NCI-H2029 treated with DMSO at 0.1 percent for 48 hours (cell line): Measurements from ENCODE around the gene INPP5F.
A peak's percentile ranks its signal among the peaks of the same experiment; 100 is the strongest.

Source experiments
- DNase-seq: peaks from one replicate; lab custom pipeline; 2025; lab: John Stamatoyannopoulos, UW

INPP5F gene, protein sequence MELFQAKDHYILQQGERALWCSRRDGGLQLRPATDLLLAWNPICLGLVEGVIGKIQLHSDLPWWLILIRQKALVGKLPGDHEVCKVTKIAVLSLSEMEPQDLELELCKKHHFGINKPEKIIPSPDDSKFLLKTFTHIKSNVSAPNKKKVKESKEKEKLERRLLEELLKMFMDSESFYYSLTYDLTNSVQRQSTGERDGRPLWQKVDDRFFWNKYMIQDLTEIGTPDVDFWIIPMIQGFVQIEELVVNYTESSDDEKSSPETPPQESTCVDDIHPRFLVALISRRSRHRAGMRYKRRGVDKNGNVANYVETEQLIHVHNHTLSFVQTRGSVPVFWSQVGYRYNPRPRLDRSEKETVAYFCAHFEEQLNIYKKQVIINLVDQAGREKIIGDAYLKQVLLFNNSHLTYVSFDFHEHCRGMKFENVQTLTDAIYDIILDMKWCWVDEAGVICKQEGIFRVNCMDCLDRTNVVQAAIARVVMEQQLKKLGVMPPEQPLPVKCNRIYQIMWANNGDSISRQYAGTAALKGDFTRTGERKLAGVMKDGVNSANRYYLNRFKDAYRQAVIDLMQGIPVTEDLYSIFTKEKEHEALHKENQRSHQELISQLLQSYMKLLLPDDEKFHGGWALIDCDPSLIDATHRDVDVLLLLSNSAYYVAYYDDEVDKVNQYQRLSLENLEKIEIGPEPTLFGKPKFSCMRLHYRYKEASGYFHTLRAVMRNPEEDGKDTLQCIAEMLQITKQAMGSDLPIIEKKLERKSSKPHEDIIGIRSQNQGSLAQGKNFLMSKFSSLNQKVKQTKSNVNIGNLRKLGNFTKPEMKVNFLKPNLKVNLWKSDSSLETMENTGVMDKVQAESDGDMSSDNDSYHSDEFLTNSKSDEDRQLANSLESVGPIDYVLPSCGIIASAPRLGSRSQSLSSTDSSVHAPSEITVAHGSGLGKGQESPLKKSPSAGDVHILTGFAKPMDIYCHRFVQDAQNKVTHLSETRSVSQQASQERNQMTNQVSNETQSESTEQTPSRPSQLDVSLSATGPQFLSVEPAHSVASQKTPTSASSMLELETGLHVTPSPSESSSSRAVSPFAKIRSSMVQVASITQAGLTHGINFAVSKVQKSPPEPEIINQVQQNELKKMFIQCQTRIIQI

DNA sequence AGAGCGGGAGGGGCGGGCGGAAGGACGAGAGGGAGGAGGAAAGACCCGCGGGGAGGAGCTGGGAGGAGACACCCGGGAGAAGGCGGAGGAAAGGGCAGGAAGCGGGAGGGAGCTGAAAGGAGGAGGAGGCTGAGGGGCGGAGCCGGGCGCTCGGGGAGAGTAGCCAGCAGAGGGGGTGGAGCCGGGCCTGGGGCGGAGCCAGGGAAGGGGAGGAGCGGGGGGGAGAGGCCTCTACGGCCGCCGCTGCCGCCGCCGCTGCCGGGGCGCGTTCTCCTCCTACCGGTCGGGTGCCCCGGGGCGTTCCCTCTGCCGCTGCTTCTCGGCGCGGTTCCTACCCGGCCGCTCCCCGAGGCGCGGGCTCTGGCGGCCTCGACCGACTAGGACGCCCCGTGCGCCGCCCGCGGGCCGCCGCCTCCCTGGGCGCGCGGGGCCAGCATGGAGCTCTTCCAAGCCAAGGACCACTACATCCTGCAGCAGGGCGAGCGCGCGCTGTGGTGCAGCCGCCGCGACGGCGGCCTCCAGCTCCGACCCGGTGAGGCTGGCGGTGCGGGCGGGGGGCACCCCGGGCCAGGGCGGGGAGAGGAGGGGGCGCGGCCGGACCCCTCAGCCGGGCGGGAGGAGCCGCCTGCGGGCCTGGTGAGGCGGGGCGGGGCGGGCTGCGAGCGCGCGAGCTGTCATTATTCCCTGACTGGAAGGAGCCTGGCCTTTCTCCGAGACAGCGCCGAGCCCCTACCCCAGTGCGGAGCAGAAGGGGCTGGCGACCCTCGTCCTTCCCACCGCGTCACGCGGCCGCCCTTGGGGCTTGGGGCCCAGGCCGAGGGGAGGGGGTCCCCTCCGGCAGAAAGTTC is at the start of gene INPP5F:
Gene INPP5F, plus strand, starts transcription at position 223 of the 848 bp plus-strand sequence. Its CDS starts 213 bp downstream, at position 436.
- peak; percentile 83 for DNase-seq

DNA sequence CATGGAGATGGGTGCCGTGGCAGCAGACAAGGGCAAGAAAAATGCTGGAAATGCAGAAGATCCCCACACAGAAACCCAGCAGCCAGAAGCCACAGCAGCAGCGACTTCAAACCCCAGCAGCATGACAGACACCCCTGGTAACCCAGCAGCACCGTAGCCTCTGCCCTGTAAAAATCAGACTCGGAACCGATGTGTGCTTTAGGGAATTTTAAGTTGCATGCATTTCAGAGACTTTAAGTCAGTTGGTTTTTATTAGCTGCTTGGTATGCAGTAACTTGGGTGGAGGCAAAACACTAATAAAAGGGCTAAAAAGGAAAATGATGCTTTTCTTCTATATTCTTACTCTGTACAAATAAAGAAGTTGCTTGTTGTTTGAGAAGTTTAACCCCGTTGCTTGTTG is 48.7 kb upstream of the INPP5F start:
- DNase-seq = no peak

DNA sequence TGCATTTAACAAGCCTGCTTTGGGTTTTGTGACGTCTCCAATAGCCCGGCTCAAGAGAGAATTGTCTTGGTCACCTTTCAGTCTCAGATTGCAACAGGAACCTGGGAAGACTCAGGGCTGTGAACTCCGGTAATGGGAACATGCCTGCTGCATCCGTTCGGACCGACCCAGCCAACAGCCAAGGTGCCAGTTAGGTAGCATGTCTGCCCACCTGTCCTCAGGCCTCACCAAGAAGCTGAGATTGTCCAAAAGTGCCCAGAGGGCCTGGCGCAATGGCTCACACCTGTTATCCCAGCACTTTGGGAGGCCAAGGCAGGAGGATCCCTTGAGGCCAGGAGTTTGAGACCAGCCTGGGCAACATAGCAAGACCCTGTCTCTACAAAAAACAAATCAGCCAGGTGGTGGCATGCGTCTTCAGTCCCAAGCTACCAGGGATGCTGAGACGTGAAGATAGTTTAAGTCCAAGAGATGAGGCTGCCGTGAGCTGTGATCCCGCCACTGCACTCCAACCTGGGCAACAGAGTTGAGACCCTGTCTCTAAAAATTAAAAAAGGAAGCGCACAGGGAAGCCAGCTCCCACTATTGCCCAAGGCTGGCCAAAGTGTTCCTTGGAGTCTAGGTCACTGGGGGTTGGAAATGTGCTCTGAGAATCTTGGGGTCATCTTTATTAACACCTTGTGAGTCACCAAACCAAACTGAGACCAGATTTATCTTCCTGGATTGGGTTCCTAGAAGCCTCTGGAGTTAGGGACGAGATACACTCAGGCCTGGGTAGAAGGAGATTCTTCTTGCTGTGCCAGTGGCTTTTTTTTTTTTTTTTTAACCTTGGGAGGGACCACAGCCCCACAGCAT is 47.7 kb upstream of the INPP5F start:
- DNase-seq = no peak

DNA sequence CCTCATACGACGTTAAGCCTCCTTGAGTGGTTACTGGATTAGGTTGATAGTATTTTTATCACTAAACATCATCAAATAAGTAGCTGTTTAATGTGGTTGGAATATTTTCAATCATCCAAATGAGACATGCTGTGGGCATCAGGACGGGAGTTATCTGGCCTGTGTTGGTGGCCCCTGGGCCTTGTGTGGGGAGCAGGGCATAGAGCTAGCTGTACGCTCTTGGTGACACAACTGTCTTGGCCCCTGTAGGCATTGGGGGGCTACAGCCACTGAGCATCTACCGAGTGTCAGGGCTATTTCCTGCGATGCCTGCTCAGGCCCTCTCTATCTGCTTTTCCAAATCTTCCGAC is 46.4 kb upstream of the INPP5F start:
- no peak for DNase-seq

DNA sequence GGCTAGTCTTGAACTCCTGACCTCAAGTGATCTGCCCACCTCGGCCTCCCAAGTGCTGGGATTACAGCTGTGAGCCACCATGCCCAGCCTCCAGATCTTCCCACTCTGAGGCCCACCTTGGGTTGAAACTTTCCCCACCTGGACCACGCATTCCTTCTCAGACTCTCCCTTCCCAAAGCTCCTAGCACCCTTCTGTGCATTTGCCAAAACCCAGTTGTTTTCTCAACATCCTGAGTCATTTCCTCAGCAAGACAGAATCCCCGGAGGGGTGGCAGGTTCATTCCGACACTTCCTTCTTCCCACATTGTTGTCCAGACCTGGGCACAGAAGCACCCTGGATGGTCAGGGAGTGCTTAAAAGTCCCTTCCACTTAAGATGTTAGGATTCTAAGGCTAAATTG is 45.8 kb upstream of the INPP5F start:
- DNase-seq = no peak

DNA sequence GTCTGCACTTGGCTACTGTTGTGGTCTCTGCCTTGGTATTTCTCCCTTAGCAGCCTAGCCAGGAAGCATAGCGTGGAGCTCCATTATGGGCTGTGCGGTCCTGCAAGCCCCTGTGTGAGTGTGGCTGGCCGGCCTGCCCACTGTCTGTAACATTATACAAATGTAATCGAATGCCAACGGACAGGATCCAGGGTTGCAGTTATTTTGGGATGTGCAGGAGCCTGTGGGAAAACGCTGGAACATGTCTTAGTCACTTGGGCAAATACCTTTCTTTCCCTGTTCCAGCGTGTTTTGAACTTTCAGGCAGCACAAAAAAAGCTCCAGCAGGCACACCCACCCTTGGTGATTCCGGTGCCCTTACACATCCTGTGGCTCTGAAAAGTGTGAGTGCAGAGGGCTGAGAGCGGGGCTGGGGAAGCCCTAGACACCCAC is 45.2 kb upstream of the INPP5F start:
- DNase-seq = no peak

DNA sequence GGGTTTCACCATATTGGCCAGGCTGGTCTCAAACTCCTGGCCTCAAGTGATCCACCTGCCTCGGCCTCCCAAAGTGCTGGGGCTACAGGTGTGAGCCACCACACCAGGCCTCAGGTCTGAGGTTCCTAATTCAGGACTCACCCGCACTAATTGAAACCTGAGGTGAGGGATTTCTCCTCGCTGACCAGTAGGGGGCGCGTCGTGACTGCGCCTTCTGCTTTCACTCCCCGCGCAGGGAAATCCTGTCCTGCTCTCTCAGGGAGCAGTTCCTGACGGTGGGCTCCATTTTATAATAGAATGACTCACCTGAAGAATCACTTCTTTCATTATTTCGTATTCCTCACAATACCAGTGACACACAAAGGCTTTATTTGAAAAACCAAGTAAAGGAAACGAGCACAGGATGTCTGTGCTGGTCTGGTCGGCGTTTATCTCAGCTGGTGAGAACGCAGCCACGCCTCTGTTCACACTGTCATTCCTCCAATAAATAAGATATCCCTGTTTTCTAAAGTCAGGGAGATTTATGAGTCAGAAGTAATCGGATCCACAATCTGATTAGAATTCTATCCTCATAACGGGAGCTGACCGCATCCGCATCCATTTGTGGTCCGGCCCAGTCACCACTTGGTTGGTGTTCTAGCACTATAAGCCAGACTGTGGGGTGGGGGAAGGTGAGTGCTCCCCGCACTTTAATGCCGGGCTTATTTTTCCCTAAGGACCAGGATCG is 39.2 kb upstream of the INPP5F start:
- DNase-seq = peak; percentile 1

DNA sequence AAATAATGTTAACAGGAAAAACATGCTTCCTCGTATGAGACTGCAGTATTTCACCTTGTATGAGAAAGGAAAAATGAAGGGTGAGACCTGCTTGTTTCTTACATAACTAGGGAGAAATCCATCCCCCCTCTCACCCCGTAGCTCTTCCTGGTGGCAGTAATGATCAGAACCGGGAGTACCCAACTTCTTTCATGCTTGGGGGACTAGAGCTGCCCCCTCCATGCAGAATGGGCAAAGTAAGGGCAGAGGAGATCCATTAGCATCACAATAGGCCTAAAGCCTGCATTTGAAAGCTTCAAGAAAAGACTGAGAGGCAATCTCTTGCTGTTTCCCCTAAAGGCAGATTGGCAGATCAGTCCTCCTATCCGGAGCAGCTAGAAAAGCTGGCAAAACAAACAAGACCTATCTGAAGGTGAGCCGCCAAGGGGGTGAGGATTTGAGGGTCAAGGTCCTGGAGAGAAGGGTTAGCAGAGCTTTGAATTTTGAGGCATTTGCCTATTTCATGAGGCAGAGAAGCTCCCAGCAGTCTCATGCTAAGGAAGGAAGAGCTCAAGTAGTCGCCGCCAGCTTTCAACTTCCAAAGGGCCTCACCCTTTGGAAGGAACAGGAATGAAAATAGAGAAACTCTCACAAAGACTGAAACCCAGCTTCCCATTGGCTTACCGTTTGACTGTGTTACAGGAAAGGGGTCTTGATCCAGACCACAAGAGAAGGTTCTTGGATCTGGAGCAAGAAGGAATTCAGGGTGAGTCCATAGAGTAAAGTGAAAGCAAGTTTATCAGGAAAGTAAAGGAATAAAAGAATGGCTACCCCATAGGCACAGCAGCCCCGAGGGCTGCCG is 38.4 kb upstream of the INPP5F start:
- no peak for DNase-seq

DNA sequence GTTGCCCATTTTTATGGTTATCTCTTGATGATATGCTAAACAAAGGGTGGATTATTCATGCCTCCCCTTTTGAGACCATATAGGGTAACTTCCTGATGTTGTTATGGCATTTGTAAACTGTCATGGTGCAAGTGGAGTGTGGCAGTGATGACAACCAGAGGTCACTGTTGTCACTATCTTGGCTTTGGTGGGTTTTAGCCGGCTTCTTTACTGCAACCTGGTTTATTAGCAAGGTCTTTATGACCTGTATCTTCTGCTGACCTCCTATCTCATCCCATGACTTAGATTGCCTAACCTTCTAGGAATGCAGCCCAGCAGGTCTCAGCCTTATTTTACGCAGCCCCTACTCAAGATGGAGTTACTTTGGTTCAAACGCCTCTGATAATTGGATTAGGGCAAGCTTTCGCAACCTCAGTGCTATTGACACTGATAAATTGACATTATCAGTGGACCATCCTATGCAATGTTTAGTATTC is 37.8 kb upstream of the INPP5F start:
- DNase-seq = no peak

DNA sequence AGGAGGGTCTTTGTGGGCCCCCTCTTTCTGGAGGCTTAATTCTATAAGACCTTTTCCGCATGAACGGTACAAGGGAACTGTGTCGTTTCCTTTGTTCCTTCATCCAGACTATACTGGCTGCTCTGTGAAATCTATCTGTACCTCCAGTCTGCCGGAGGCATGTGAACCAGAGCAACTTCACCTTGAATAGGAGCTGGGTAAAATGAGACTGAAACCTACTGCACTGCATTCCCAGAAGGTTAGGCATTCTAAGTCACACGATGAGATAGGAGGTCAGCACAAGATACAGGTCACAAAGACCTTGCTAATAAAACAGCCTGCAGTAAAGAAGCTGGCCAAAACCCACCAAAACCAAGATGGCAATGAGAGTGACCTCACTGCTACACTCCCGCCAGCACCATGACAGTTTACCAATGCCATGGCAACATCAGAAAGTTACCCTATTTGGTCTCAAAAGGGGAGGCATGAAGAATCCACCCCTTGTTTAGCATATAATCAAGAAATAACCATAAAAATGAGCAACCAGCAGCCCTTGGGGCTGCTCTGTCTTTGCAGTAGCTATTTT is 36.8 kb upstream of the INPP5F start:
- DNase-seq = no peak

DNA sequence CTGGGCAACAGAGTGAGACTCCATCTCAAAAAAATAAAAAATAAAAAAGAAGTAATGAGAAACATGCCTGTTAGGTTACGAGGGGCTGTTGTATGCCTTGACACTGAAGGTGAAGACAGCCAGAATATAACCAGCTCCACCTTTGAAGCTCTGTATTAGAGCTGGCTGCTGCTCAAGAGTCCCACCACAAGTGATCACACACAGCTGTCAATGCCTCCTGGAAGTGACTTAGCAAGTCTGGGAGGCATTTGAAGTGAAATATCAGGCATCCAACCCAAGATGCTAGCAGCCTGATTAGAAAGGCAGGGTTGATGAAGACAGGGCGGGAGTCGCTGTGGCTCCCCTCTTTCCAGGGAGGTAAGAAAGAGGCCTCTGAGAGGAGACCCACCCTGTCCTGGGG is 34.1 kb upstream of the INPP5F start:
- DNase-seq = no peak

DNA sequence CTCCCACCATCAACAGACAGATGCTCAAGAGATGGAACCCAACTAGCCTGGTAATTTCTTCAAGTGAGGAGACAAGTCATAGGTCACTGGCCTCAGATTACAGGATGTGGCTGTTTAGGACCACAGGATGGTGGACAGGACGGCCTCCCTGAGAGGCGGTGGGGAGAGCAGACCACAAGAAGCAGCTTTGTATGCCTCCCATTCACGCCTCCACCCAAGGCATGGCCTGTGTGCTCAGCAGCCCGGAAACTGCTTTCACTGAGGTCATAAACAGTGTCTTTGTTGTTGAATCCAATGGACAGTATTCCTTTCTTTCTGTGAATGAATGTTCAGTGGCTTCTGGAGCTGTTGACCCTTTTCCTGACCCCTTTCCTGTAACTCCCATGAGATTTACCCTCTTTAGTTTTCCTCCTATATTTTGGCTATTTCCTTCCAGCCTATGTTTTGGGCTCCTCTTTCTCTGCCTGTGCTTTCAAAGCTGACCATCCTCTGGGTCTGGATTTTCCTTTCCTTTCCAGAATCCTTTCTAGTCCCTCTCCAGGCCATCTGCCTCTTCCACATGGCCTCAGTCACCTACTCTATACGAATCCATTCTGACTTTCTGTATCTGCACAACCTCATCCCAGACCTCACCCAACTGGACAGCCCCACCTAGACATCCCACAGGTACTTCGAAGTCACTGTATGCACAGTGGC is 32.4 kb upstream of the INPP5F start:
- DNase-seq = no peak

DNA sequence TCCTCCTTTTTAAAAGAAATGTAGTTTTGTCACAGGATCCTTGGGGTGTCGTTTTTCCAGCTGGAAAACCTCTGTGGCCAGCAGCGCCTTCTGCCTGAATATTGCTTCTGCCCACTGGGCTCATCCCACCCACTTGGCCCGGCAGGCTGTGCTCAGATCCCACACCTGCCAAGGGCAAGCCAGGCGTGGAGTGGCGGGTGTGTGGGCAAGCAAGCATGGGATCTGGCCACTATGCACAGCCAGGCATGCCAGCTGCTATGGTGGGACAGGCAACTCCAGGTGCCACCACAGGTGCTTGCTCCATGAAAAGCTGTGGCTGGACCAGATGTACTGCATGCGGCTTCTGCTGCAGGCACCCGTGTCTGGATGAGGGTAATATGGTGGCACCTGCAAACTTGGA is 31.2 kb upstream of the INPP5F start:
- no peak for DNase-seq

DNA sequence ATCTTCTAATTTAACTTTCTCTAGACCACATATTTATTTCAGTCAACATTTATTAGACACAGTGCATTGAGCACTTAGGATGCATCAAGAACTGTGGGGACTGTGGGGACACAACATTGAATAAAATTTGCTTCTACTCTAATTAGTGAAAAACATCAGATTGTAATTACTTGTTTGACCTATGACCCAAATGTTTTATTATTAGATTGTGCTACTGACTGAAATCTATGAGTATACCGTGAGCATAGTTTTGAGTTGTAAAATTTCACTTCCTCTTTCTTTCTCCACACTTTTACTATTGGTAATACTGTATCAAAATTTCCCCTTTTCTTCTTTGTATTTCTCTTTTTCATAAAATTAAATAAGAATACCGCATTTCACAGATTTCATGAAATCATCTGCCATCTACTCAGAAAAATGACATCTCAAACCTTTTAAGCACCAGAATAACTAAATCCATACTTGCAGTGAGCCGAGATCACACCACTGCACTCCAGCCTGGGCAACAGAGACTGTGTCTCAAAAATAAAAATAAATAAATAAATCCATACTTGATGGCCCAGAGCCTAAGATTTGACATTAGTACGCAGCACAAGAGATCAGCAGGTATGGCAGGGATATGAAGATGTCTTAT is 25.4 kb upstream of the INPP5F start:
- DNase-seq = no peak

DNA sequence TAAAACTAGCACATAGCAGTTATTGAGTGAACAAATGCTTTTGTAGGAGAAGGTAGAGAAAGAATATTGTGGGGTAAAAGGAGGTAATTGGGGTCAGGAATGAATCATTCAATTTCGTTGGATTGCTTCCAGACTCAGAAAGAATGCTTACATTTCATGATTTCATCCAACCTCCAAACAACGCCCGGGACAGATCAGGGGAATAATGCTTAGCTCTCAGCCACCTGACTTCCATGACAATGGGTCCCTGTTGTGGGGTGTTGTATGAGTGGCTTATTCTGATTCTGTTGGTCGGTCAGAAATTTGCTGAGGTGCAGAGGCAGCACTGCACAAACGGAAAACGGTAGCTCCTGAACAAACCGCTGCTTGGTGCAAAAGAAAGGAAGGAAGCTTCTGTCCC is 24.0 kb upstream of the INPP5F start:
- DNase-seq = no peak

DNA sequence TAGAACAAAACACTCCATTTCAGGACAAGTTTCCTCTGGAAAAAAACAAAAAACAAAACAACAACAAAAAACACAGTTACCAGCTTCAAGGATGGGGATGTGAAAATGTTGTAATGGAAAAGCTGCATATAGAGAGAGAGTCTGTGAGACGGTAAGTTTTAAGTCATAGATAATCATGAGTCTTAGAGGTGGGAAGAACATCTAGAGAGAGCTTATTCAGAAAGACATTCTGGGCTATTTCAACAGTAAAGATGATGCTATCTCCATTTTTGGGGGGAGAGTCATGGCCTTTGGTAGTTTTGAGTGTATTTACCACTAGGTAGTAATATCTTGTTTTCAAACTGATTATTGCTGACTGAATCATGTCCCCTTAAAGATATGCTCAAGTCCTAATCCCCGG is 23.3 kb upstream of the INPP5F start:
- DNase-seq = no peak

DNA sequence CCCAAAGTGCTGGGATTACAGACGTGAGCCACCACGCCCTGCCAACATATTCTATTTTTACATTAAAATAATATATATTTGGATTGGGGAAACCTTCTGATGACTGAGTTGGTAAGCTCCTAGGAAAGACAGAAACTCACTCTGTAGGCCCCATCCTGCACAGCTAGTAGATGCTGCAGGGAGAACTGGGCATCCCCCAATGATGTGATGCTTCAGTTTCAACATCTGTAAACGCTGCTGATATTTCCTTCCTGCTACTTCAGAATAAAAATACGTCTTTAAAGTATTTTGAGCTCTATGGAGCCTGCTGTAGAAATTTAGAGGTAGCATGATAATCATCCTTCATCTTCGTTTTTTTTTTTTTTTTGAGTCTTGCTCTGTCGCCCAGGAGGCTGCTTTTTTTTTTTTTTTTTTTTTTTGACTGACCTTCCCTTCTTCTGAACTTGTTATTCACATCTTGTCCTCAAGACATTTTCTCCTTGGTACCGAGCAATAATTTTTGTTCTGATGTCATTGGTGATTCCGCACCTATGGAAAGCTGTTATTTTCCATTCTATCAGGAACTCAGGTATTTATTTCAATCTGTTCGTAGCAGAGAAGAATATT is 21.8 kb upstream of the INPP5F start:
- DNase-seq = no peak
